ENCODE results near the gene SPOCK1.

The SPOCK1 gene

GRCh38 chr5:137320056-137321045 lies 178.8 kb downstream of the SPOCK1 start:
- DNase-seq: peak; percentile 87

GRCh38 chr5:137318027-137318426 lies 181.1 kb downstream of the SPOCK1 start:
- no peak for DNase-seq

GRCh38 chr5:137316346-137316736 lies 182.8 kb downstream of the SPOCK1 start:
- peak; percentile 47 for DNase-seq

GRCh38 chr5:137315534-137316345 lies 183.4 kb downstream of the SPOCK1 start:
- no peak for DNase-seq

- no peak for DNase-seq
These were observed 184.0 kb downstream of the SPOCK1 start for GRCh38 chr5:137315109-137315508.

GRCh38 chr5:137313526-137314175 lies 185.5 kb downstream of the SPOCK1 start:
- no peak for DNase-seq

GRCh38 chr5:137312011-137312410 lies 187.1 kb downstream of the SPOCK1 start:
- DNase-seq: peak; percentile 43

GRCh38 chr5:137310051-137310730 lies 188.9 kb downstream of the SPOCK1 start:
- no peak for DNase-seq

- no peak for DNase-seq
These were observed 189.8 kb downstream of the SPOCK1 start for GRCh38 chr5:137309290-137309689.

- DNase-seq: no peak
These were observed 190.8 kb downstream of the SPOCK1 start for GRCh38 chr5:137308311-137308710.

- DNase-seq: no peak
These were observed 192.2 kb downstream of the SPOCK1 start for GRCh38 chr5:137306903-137307302.

- DNase-seq: no peak
These were observed 193.0 kb downstream of the SPOCK1 start for GRCh38 chr5:137305971-137306602.

GRCh38 chr5:137304226-137304874 lies 194.8 kb downstream of the SPOCK1 start:
- DNase-seq: no peak

GRCh38 chr5:137303509-137303908 lies 195.6 kb downstream of the SPOCK1 start:
- DNase-seq: no peak

- DNase-seq: no peak
These were observed 198.5 kb downstream of the SPOCK1 start for GRCh38 chr5:137300411-137301240.

GRCh38 chr5:137296213-137296781 lies 202.8 kb downstream of the SPOCK1 start:
- DNase-seq: no peak

- no peak for DNase-seq
These were observed 204.5 kb downstream of the SPOCK1 start for GRCh38 chr5:137294604-137295003.

GRCh38 chr5:137292461-137293027 lies 206.6 kb downstream of the SPOCK1 start:
- DNase-seq: no peak

- DNase-seq: no peak
These were observed 207.7 kb downstream of the SPOCK1 start for GRCh38 chr5:137291436-137291835.

GRCh38 chr5:137291031-137291430 lies 208.1 kb downstream of the SPOCK1 start:
- no peak for DNase-seq
